ENCODE measurements around the gene RSKR.

DNA sequence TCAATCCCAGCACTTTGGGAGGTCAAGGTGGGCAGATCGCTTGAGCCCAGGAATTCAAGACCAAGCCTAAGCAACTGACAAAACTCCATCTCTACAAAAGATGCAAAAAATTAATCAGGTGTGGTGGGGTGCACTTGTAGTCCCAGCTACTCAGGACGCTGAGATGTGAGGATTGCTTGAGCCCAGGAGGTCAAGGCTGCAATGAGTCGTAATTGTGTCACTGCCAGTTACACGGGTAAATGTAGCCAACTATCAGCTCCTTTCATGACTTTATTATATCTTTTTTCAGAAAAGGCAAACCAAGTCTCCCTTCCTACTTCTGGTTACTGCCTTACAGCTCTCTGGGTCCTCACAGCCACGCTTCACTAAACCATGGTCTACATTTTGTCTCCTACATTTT is 43.8 kb upstream of the RSKR start:
- TF ChIP-seq, protein P1, sequence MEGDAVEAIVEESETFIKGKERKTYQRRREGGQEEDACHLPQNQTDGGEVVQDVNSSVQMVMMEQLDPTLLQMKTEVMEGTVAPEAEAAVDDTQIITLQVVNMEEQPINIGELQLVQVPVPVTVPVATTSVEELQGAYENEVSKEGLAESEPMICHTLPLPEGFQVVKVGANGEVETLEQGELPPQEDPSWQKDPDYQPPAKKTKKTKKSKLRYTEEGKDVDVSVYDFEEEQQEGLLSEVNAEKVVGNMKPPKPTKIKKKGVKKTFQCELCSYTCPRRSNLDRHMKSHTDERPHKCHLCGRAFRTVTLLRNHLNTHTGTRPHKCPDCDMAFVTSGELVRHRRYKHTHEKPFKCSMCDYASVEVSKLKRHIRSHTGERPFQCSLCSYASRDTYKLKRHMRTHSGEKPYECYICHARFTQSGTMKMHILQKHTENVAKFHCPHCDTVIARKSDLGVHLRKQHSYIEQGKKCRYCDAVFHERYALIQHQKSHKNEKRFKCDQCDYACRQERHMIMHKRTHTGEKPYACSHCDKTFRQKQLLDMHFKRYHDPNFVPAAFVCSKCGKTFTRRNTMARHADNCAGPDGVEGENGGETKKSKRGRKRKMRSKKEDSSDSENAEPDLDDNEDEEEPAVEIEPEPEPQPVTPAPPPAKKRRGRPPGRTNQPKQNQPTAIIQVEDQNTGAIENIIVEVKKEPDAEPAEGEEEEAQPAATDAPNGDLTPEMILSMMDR (IDR thresholded peaks at IDR 0.05; ENCODE audit: insufficient read depth, low read length, poor library complexity, severe bottlenecking): no peak
- no peak for TF ChIP-seq EZH2phosphoT487 (conservative IDR thresholded peaks at IDR 0.05; ENCODE audit: low read length)
